Hepatocyte (in vitro differentiated cells): ENCODE data around the gene CEP85L. TPM values are rescaled to one million over a fixed set of nuclear protein-coding genes. Genes with fewer than 3 reads are reported as not detected.

ENCODE experiments used
- DNase-seq: peaks from one replicate; pipeline ENCODE4 v3.0.0-alpha.2; 2016; ENCODE audit warnings: low spot score
- H2AFZ ChIP-seq: fragments of 200-600 bp; sonication (generic); 2 replicates; pipeline ENCODE4 v1.6.0; 2016; ENCODE audit warnings: antibody characterized with exemption, mild to moderate bottlenecking
- H3K27ac ChIP-seq: fragments of 200-600 bp; sonication (generic); 2 replicates; pipeline ENCODE4 v1.5.1; 2016; ENCODE audit warnings: mild to moderate bottlenecking
- H3K27me3 ChIP-seq: fragments of 200-600 bp; sonication (generic); 2 replicates; pipeline ENCODE4 v1.6.1; 2016
- H3K36me3 ChIP-seq: fragments of 200-600 bp; sonication (generic); replicated peaks from 2 replicates; pipeline ENCODE4 v1.5.1; 2016; ENCODE audit warnings: low read depth; ENCODE audit not compliant: insufficient read depth
- H3K4me1 ChIP-seq: fragments of 200-600 bp; sonication (generic); 2 replicates; pipeline ENCODE4 v1.5.1; 2016; ENCODE audit warnings: mild to moderate bottlenecking, moderate library complexity; ENCODE audit not compliant: insufficient read depth
- H3K4me2 ChIP-seq: fragments of 200-600 bp; sonication (generic); 2 replicates; pipeline ENCODE4 v1.6.0; 2016
- H3K4me3 ChIP-seq: fragments of 200-600 bp; sonication (generic); 2 replicates; pipeline ENCODE4 v1.5.1; 2016; ENCODE audit warnings: mild to moderate bottlenecking
- H3K79me2 ChIP-seq: fragments of 200-600 bp; sonication (generic); 2 replicates; pipeline ENCODE4 v1.6.0; 2017; ENCODE audit warnings: mild to moderate bottlenecking
- H3K9me2 ChIP-seq: fragments of 200-600 bp; sonication (generic); replicated peaks from 2 replicates; pipeline ENCODE4 v1.6.0; 2017; ENCODE audit warnings: mild to moderate bottlenecking; ENCODE audit not compliant: insufficient read depth
- H3K9me3 ChIP-seq: fragments of 200-600 bp; sonication (generic); 2 replicates; pipeline ENCODE4 v1.5.1; 2016; ENCODE audit warnings: low read depth, mild to moderate bottlenecking
- H4K20me1 ChIP-seq: fragments of 200-600 bp; sonication (generic); 2 replicates; pipeline ENCODE4 v1.6.0; 2016; ENCODE audit warnings: mild to moderate bottlenecking; ENCODE audit not compliant: insufficient read depth, poor library complexity, severe bottlenecking
- EZH2 ChIP-seq: fragments of 200-600 bp; sonication (generic); IDR thresholded peaks from 2 replicates; pipeline ENCODE4 v1.6.1; 2016; ENCODE audit warnings: antibody characterized with exemption, mild to moderate bottlenecking, borderline replicate concordance
- EZH2phosphoT487 ChIP-seq: fragments of 200-600 bp; sonication (generic); IDR thresholded peaks from one replicate; pipeline ENCODE4 v1.6.1; 2018; ENCODE audit warnings: antibody characterized with exemption, mild to moderate bottlenecking, low read depth, moderate library complexity; ENCODE audit not compliant: unreplicated experiment, severe bottlenecking
- WGBS: methylation state at CpG from one replicate; pipeline ENCODE4 v1.1.6; 2016; ENCODE audit warnings: low lambda C conversion rate; ENCODE audit errors: missing lambda C conversion rate; 5-methylcytosine and 5-hydroxymethylcytosine counted together
- polyA plus RNA-seq: library from polyadenylated mRNA; unstranded; fragments of >200 nt; fragmentation: Nextera tagmentation; extraction: Ambion mirVana; gene quantifications from 2 replicates; pipeline ENCODE4 v1.2.1, GENCODE V29; 2016
- total RNA-seq: library from RNA; depleted of rRNA; stranded (reverse); fragments of >200 nt; gene quantifications from 2 replicates; pipeline ENCODE4 v1.2.3, GENCODE V29; 2014
- TF ChIP-seq, protein P1 (sequence below): fragments of 200-600 bp; sonication (generic); IDR thresholded peaks from 2 replicates; pipeline ENCODE4 v1.5.1; 2016; ENCODE audit warnings: antibody characterized with exemption, mild to moderate bottlenecking; ENCODE audit not compliant: poor library complexity

The CEP85L gene
- total and polyA plus RNA-seq, 2 experiments from 2014 or later: 17.8 to 38.5 TPM

DNA sequence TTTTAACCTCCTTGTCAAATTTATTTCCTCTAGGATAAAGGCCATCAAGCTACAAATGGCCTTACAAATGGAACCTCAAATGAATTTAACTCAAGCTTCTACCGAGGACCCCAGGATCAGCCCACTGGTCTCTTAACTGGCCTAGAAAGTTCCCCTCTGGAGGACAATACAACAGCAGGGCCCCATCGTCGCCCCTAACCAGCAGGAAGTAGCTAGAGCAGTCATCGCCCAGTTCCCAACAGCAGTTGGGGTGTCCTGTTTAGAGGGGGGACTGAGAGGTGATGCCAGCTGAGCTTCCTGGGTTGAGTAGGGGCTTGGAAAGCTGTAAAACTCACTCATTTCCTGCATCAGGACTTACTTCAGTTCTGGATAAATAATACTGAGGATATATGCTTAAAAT, 25.6 kb downstream of the CEP85L start:
- 99% methylated on average over 4 of the region's 4 CpGs for WGBS

DNA sequence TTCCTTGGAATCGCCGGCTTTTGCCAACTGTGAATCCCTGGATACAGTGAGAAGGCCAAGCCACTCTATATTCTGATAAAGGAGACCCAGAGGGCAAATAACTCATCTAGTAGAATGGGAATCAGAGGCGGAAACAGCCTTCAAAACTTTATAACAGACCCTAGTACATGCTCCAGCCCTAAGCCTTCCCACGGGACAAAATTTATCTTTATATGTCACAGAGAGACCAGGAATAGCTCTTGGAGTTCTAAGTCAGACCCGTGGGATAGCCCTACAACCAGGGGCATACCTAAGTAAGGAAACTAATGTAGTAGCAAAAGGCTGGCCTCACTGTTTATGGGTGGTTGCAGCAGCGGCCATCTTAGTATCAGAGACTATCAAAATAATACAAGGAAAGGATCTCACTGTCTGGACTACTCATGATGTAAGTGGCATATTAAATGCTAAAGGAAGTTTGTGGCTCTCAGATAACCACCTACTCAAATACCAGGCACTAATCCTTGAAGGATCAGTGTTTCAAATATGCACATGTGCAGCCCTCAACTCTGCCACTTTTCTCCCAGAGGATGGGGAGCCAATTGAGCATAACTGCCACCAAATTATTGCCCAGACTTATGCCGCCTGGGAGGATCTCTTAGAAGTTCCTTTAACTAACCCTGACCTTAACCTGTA, 29.5 kb downstream of the CEP85L start:
- no peak overlapping the region for H3K27ac ChIP-seq
- WGBS: 94% methylated on average over 7 of the region's 7 CpGs
- H3K4me3 ChIP-seq: no peak overlapping the region
- H3K27me3 ChIP-seq: no peaks in the 10 kb centered on the region
- H2AFZ ChIP-seq: no peak overlapping the region
- peaks cover 57% of the 10 kb centered on the region for H3K79me2 ChIP-seq
- H4K20me1 ChIP-seq: no peaks in the 10 kb centered on the region
- DNase-seq: no peak
- TF ChIP-seq, protein P1, sequence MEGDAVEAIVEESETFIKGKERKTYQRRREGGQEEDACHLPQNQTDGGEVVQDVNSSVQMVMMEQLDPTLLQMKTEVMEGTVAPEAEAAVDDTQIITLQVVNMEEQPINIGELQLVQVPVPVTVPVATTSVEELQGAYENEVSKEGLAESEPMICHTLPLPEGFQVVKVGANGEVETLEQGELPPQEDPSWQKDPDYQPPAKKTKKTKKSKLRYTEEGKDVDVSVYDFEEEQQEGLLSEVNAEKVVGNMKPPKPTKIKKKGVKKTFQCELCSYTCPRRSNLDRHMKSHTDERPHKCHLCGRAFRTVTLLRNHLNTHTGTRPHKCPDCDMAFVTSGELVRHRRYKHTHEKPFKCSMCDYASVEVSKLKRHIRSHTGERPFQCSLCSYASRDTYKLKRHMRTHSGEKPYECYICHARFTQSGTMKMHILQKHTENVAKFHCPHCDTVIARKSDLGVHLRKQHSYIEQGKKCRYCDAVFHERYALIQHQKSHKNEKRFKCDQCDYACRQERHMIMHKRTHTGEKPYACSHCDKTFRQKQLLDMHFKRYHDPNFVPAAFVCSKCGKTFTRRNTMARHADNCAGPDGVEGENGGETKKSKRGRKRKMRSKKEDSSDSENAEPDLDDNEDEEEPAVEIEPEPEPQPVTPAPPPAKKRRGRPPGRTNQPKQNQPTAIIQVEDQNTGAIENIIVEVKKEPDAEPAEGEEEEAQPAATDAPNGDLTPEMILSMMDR: no peak
- no peak for TF ChIP-seq EZH2phosphoT487
- no peak for TF ChIP-seq EZH2
- H3K9me3 ChIP-seq: no peaks in the 10 kb centered on the region
- no peaks in the 10 kb centered on the region for H3K4me1 ChIP-seq
- no peak overlapping the region for H3K4me2 ChIP-seq
- no peaks in the 10 kb centered on the region for H3K9me2 ChIP-seq
- no peaks in the 10 kb centered on the region for H3K36me3 ChIP-seq

More for the DNA sequence above, 25.6 kb downstream of the CEP85L start:
- Histone ChIP-seq H3K4me2 (no peak overlapping the region), H3K9me2 (no peaks in the 10 kb centered on the region), H2AFZ (no peak overlapping the region), H3K27me3 (no peaks in the 10 kb centered on the region), H4K20me1 (no peaks in the 10 kb centered on the region), H3K79me2 (peaks cover 84% of the 10 kb centered on the region), H3K36me3 (no peaks in the 10 kb centered on the region), H3K4me1 (no peaks in the 10 kb centered on the region), H3K9me3 (no peaks in the 10 kb centered on the region), H3K4me3 (no peak overlapping the region), H3K27ac (no peak overlapping the region)
- DNase-seq: no peak
- TF ChIP-seq, protein P1: no peak

DNA sequence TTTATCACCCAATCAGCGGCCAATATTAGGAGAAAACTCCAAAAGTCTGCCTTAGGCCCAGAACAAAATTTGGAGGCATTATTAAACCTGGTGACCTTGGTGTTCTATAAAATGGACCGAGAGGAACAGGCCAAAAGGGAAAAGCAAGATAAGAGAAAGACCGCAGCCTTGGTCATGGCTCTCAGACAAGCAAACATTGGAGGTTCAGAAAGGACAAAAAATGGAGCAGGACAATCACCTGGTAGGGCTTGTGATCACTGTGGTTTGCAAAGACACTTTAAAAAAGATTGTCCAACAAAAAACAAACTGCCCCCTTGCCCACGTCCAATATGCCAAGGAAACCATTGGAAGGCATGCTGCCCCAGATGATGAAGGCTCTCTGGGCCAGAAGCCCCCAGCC, 31.2 kb downstream of the CEP85L start:
- H3K79me2 ChIP-seq: peaks cover 53% of the 10 kb centered on the region
- no peaks in the 10 kb centered on the region for H3K9me2 ChIP-seq
- no peaks in the 10 kb centered on the region for H3K27me3 ChIP-seq
- no peaks in the 10 kb centered on the region for H3K4me1 ChIP-seq
- peaks cover 10% of the 10 kb centered on the region for H4K20me1 ChIP-seq
- H3K4me2 ChIP-seq: no peak overlapping the region
- TF ChIP-seq EZH2: no peak
- TF ChIP-seq EZH2phosphoT487: no peak
- TF ChIP-seq, protein P1: no peak
- H3K9me3 ChIP-seq: no peaks in the 10 kb centered on the region
- no peak overlapping the region for H3K27ac ChIP-seq
- no peak overlapping the region for H2AFZ ChIP-seq
- WGBS: 95% methylated on average over 4 of the region's 4 CpGs
- no peak overlapping the region for H3K4me3 ChIP-seq
- no peak for DNase-seq
- H3K36me3 ChIP-seq: no peaks in the 10 kb centered on the region
